SK-N-SH treated with all-trans-retinoic acid at 6 μM for 48 hours (cell line): ENCODE results near the gene PTPRN2.

Experiments used
- ARNTL ChIP-seq: fragments of 450-650 bp; formaldehyde crosslinking; IDR thresholded peaks from 2 replicates; pipeline ENCODE4 v1.5.0; 2020; ENCODE audit warnings: low read depth, mild to moderate bottlenecking, moderate library complexity, borderline replicate concordance
- CSDC2 ChIP-seq: fragments of 250-450 bp; sonication (Bioruptor Pico); IDR thresholded peaks from 2 replicates; pipeline ENCODE4 v1.5.0; 2020; ENCODE audit warnings: mild to moderate bottlenecking, moderate library complexity
- CSRNP3 ChIP-seq: fragments of 250-450 bp; sonication (Bioruptor Pico); IDR thresholded peaks from 2 replicates; pipeline ENCODE4 v1.5.1; 2021; ENCODE audit warnings: mild to moderate bottlenecking, moderate library complexity
- PATZ1 ChIP-seq: fragments of 250-450 bp; sonication (Bioruptor Pico); IDR thresholded peaks from 2 replicates; pipeline ENCODE4 v1.8.0; 2020; ENCODE audit warnings: mild to moderate bottlenecking, moderate library complexity, borderline replicate concordance
- TCF4 ChIP-seq: fragments of 250-450 bp; sonication (Bioruptor Pico); IDR thresholded peaks from 2 replicates; pipeline ENCODE4 v1.8.0; 2021; ENCODE audit warnings: mild to moderate bottlenecking, moderate library complexity, borderline replicate concordance
- ZC3H10 ChIP-seq: fragments of 250-450 bp; sonication (Bioruptor Pico); IDR thresholded peaks from 2 replicates; pipeline ENCODE4 v1.5.1; 2021; ENCODE audit warnings: mild to moderate bottlenecking, moderate library complexity
- ZNF565 ChIP-seq: fragments of 450-650 bp; formaldehyde crosslinking; conservative IDR thresholded peaks from 2 replicates; pipeline ENCODE4 v1.5.0; 2020; ENCODE audit warnings: low read depth, mild to moderate bottlenecking, moderate library complexity
- ZNF70 ChIP-seq: fragments of 450-650 bp; formaldehyde crosslinking; IDR thresholded peaks from 2 replicates; pipeline ENCODE4 v1.5.0; 2020; ENCODE audit warnings: mild to moderate bottlenecking, moderate library complexity

GRCh38 chr7:158133515-158134271, 453.9 kb downstream of the PTPRN2 start:
- TF ChIP-seq PATZ1 (CRISPR knock-in tag) (no peak), CSRNP3 (CRISPR knock-in tag) (no peak), ZC3H10 (no peak), TCF4 (CRISPR knock-in tag) (no peak), ARNTL (no peak), ZNF70 (CRISPR knock-in tag) (no peak), CSDC2 (CRISPR knock-in tag) (no peak), ZNF565 (CRISPR knock-in tag) (no peak)
